ENCODE data around the gene TTC36. TPM values are rescaled to one million over a fixed set of nuclear protein-coding genes. Genes with fewer than 3 reads are reported as not detected.
A peak's percentile ranks its signal among the peaks of the same experiment; 100 is the strongest.

Gene TTC36
- polyA plus RNA-seq, 3 donors from 2014 or later, result 0.37 to 0.50 (median 0.50) TPM

GRCh38 chr11:118524757-118525470 is 2.4 kb upstream of the TTC36 start:
- Mint-ChIP-seq H3K27me3 (ENCODE audit: low read depth in 3 of 3) (peaks cover 0 to 8% (median 6%) of the 10 kb centered on the region in 3 donors), H3K4me1 (peaks cover 8 to 16% of the 10 kb centered on the region in 2 donors), H3K27ac (peak overlapping the region in 3 of 6 donors; percentile 8 to 44 (median 23)), H3K4me3 (no peak overlapping the region), H3K9me3 (no peaks in the 10 kb centered on the region), H3K36me3 (peaks cover 18 to 34% (median 22%) of the 10 kb centered on the region in 3 donors)
- DNase-seq, result no peak

DNA sequence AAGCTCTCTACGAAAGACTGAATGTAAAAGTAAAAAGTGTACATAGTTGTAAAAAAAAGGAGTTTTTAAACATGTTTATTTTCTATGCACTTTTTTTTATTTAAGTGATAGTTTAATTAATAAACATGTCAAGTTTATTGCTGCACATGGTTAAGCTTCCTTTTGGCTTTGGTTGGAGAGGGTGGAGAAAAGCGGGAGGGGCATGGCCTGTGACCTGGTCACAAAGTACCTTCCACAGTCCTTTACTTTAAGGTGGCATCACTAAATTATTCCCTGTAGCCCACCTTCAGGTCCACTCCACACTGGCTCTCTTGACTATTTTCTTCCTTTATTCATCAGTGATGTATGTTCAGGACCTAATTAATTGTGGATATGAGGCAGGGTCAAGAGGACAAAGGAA is 586 bp upstream of the TTC36 start:
- peaks cover 7 to 16% (median 12%) of the 10 kb centered on the region in 3 donors for H3K36me3 Mint-ChIP-seq
- H3K27me3 Mint-ChIP-seq (ENCODE audit: low read depth in 3 of 3), result peaks cover 0 to 9% (median 8%) of the 10 kb centered on the region in 3 donors
- H3K4me1 Mint-ChIP-seq, result peaks cover 17 to 27% of the 10 kb centered on the region in 2 donors
- H3K27ac Mint-ChIP-seq, result no peak overlapping the region
- DNase-seq, result no peak
- H3K4me3 Mint-ChIP-seq, result no peak overlapping the region
- no peaks in the 10 kb centered on the region for H3K9me3 Mint-ChIP-seq

- Mint-ChIP-seq H3K9me3 (no peaks in the 10 kb centered on the region), H3K27me3 (ENCODE audit: low read depth in 3 of 3) (peaks cover 0 to 9% (median 4%) of the 10 kb centered on the region in 3 donors), H3K4me3 (peak overlapping the region in 1 of 5 donors; percentile 80), H3K36me3 (peaks cover 3 to 8% (median 4%) of the 10 kb centered on the region in 3 donors), H3K4me1 (peaks cover 19 to 32% of the 10 kb centered on the region in 2 donors), H3K27ac (no peak overlapping the region)
- no peak for DNase-seq
Observed at GRCh38 chr11:118528511-118528910, 1.2 kb downstream of the TTC36 start.

DNA sequence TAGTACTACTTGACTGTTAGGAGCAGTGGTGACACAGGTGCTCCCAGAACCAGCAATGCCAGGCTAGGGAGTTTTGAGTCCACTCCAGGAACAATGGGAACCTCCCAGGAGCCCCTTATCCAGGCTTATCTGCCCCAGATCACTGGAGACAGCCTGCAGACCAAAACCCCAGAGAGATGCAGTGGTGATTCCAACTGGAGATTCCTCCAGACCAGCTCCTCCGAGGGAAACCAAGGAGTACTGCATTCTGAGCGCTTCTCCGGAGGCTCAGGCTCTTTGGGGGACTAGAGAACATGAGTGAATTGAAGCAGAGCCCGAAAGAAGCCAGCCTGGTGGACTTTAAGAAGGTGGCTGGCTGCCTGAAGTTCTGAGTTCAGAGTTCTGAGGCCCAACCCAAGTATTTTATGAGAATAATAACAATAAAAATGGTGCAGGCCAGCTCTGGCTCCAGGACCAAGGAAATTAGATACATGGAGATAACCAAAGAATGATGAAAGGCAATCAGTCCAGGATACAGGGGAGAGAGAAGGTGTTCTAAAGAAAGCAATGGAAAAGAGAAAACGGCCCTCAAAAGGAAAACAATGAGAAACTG is 2.4 kb downstream of the TTC36 start:
- peaks cover 0 to 9% (median 4%) of the 10 kb centered on the region in 3 donors for H3K27me3 Mint-ChIP-seq (ENCODE audit: low read depth in 3 of 3)
- no peak for DNase-seq
- peak overlapping the region; percentile 80 to 90 (median 85) for H3K4me3 Mint-ChIP-seq
- peak overlapping the region in 4 of 6 donors; percentile 48 to 70 (median 63) for H3K27ac Mint-ChIP-seq
- no peaks in the 10 kb centered on the region for H3K36me3 Mint-ChIP-seq
- H3K4me1 Mint-ChIP-seq, result peaks cover 19 to 32% of the 10 kb centered on the region in 2 donors
- H3K9me3 Mint-ChIP-seq, result no peaks in the 10 kb centered on the region

GRCh38 chr11:118530180-118530682 is 3.0 kb downstream of the TTC36 start:
- peak overlapping the region; percentile 80 to 90 (median 85) for H3K4me3 Mint-ChIP-seq
- no peaks in the 10 kb centered on the region for H3K36me3 Mint-ChIP-seq
- peaks cover 19 to 32% of the 10 kb centered on the region in 2 donors for H3K4me1 Mint-ChIP-seq
- H3K27me3 Mint-ChIP-seq (ENCODE audit: low read depth in 3 of 3), result peaks cover 0 to 9% (median 5%) of the 10 kb centered on the region in 3 donors
- no peak for DNase-seq
- H3K27ac Mint-ChIP-seq, result peak overlapping the region; percentile 34 to 70 (median 62)
- no peaks in the 10 kb centered on the region for H3K9me3 Mint-ChIP-seq

- Mint-ChIP-seq H3K27ac (peak within 1 kb of the TSS; percentile 34 to 82 (median 70)), H3K36me3 (no peaks in the 10 kb centered on the region), H3K4me3 (peak within 1 kb of the TSS; percentile 89 to 96 (median 89)), H3K27me3 (ENCODE audit: low read depth in 3 of 3) (peaks cover 0 to 9% (median 5%) of the 10 kb centered on the region in 3 donors), H3K4me1 (peaks cover 19 to 32% of the 10 kb centered on the region in 2 donors), H3K9me3 (no peaks in the 10 kb centered on the region)
- peak; percentile 55 to 64 (median 60) for DNase-seq
Observed at GRCh38 chr11:118530683-118531596, 3.7 kb downstream of the TTC36 start, which contains the start of gene TMEM25. Gene TMEM25 (plus strand): TSS chr11:118531192. CDS start chr11:118531802, 610 bp downstream.

GRCh38 chr11:118531597-118532084 is 4.4 kb downstream of the TTC36 start:
- H3K27me3 Mint-ChIP-seq (ENCODE audit: low read depth in 3 of 3), result peaks cover 0 to 9% (median 5%) of the 10 kb centered on the region in 3 donors
- peak in 1 of 3 donors; percentile 7 for DNase-seq
- H3K27ac Mint-ChIP-seq, result peak overlapping the region; percentile 29 to 82 (median 70)
- peaks cover 19 to 32% of the 10 kb centered on the region in 2 donors for H3K4me1 Mint-ChIP-seq
- H3K36me3 Mint-ChIP-seq, result no peaks in the 10 kb centered on the region
- peak overlapping the region; percentile 89 to 96 (median 89) for H3K4me3 Mint-ChIP-seq
- no peaks in the 10 kb centered on the region for H3K9me3 Mint-ChIP-seq

DNA sequence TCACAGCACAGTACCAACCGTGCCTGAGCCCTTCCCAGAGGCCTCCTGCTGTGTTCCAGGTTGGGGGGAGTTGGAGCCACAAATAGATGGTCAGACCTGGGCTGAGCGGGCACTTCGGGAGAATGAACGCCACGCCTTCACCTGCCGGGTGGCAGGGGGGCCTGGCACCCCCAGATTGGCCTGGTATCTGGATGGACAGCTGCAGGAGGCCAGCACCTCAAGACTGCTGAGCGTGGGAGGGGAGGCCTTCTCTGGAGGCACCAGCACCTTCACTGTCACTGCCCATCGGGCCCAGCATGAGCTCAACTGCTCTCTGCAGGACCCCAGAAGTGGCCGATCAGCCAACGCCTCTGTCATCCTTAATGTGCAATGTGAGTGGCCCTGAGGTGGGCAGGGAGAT is 4.8 kb downstream of the TTC36 start:
- no peak for DNase-seq
- Mint-ChIP-seq H3K9me3 (no peaks in the 10 kb centered on the region), H3K27me3 (ENCODE audit: low read depth in 3 of 3) (peaks cover 2 to 9% (median 5%) of the 10 kb centered on the region in 3 donors), H3K36me3 (no peaks in the 10 kb centered on the region), H3K27ac (peak overlapping the region in 3 of 6 donors; percentile 11 to 77 (median 29)), H3K4me1 (peaks cover 19 to 32% of the 10 kb centered on the region in 2 donors), H3K4me3 (peak overlapping the region; percentile 89 to 96 (median 89))

DNA sequence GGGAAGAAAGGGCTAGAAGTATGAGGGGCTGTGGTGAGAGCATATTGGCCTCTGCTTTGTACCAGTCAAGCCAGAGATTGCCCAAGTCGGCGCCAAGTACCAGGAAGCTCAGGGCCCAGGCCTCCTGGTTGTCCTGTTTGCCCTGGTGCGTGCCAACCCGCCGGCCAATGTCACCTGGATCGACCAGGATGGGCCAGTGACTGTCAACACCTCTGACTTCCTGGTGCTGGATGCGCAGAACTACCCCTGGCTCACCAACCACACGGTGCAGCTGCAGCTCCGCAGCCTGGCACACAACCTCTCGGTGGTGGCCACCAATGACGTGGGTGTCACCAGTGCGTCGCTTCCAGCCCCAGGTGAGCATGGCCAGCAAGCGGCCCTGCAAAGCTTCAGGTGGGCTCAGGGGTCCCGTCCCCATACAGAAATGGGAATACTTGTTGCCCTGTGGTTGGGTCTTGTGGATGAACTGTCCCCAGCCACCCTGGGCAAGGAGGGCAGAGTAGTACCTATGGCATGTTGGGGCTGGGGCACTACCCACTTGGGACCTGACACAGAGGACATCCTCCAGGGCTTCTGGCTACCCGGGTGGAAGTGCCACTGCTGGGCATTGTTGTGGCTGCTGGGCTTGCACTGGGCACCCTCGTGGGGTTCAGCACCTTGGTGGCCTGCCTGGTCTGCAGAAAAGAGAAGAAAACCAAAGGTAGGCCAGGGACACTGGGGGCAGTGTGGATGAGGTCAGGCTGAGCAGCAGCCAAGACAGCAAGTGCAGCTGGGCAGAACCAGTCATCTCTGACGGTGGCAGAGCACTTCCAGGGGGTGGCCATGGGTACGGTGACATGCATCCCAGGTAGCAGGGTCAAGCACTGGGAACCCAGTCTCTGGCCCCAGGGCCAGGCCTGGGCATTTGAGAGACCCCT is 5.8 kb downstream of the TTC36 start:
- peaks cover 19 to 27% of the 10 kb centered on the region in 2 donors for H3K4me1 Mint-ChIP-seq
- peaks cover 2 to 9% (median 4%) of the 10 kb centered on the region in 3 donors for H3K27me3 Mint-ChIP-seq (ENCODE audit: low read depth in 3 of 3)
- no peak for DNase-seq
- peak overlapping the region in 1 of 5 donors; percentile 92 for H3K4me3 Mint-ChIP-seq
- no peaks in the 10 kb centered on the region for H3K9me3 Mint-ChIP-seq
- H3K36me3 Mint-ChIP-seq, result no peaks in the 10 kb centered on the region
- no peak overlapping the region for H3K27ac Mint-ChIP-seq

- H3K27ac Mint-ChIP-seq, result no peak overlapping the region
- DNase-seq, result no peak
- peak overlapping the region in 1 of 5 donors; percentile 19 for H3K4me3 Mint-ChIP-seq
- peaks cover 19 to 25% of the 10 kb centered on the region in 2 donors for H3K4me1 Mint-ChIP-seq
- H3K27me3 Mint-ChIP-seq (ENCODE audit: low read depth in 3 of 3), result peaks cover 1 to 6% (median 2%) of the 10 kb centered on the region in 3 donors
- H3K36me3 Mint-ChIP-seq, result no peaks in the 10 kb centered on the region
- H3K9me3 Mint-ChIP-seq, result no peaks in the 10 kb centered on the region
Observed at GRCh38 chr11:118533769-118534729, 6.8 kb downstream of the TTC36 start.

GRCh38 chr11:118535261-118535660 is 8.0 kb downstream of the TTC36 start:
- Mint-ChIP-seq H3K27ac (no peak overlapping the region), H3K27me3 (ENCODE audit: low read depth in 3 of 3) (peaks cover 1 to 3% (median 2%) of the 10 kb centered on the region in 3 donors), H3K4me3 (no peak overlapping the region), H3K4me1 (peaks cover 8 to 13% of the 10 kb centered on the region in 2 donors), H3K36me3 (no peaks in the 10 kb centered on the region), H3K9me3 (no peaks in the 10 kb centered on the region)
- no peak for DNase-seq

Measured in immature natural killer cell (primary cell).